NOMO-1 (cell line): Measurements from ENCODE around the gene SYNDIG1.
"Not testable (repeated sequence)": the region's sequence is repeated elsewhere in the genome, so short reads cannot be mapped to it uniquely, and the experiment has no call there.

ENCODE experiments used
- DNase-seq, 2 experiments: peaks; one replicate each; lab custom pipeline; 2025; ENCODE audit not compliant: unreplicated experiment in 2 of 2; lab: John Stamatoyannopoulos, UW

Gene SYNDIG1

DNA sequence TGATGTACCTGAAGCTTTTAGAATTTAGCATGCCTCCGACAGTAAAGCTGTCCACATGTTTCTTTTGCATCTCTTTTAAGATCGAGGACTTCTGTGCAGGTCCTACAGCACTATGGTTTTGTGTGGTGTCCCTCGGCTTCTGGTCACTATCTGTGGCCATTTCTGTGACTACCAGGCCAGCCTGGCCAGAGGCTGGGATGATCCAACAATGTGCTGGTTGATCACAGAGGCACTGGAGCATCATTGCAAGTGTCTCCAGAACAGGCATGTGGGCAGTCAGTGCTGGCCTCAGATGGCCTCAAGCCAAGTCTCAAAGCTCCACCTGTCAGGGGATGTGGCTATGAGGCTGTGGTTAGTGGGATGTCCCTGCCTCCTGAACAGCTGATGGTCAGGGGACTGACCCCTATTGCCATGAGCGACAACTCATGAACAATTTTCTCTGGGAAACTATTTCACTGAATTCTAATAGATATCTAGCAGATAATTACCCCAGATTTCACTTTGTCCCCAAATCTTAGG lies 136.6 kb downstream of the SYNDIG1 start:
- no peak for DNase-seq

DNA sequence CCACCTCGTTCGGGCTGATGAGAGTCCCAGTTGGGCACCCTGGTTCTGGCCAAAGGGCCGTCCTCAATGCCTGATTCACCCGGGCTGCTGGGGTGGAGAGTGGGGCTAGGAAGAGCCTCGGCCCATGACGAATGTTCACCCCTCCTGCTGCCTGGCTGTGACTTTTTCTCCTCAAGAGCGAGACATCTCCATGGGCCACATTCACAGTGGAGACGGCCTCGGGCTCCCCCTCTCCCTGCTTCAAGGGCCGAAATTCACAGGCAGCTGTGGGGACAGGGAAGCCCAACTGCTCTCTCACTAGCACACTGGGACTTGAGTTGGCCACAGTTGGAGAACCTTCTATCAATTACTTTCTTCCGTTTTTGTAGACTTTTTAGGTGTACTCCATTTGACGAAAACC lies 138.0 kb downstream of the SYNDIG1 start:
- DNase-seq: no peak

DNA sequence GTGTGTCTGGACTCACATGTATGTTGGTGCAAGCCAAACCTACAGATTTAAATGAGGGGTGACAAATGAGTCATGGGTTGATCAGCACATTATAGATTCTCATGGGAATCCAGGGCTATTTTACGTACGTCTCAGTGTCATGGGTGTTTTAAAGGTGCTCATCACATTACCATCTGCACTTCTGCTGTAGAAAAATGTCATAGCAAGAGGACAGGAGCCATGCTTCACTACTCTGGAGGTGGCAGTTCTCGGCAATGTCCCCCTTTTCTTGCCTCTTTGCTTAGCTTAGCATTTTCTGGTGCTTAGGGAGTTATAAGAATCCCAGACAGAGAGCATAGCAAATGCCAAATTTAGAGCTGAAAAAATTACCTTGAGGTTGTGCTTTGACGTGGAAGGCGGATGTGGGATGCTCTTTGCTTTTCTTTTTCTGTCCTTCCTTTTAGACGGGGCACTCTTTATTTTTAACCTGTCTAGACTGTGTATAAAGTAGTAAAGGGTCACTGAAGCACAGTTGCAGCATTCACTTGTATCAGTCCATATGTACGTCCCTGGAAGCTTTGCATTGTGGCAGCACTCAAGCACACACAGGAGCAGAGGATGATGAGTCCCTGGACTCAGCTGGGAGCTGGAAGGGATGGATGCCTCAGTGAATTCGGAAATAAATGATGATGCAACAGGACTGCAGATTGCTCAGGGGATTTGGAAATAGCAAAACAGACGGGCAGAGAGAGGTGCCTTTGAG lies 139.7 kb downstream of the SYNDIG1 start:
- DNase-seq: no peak

DNA sequence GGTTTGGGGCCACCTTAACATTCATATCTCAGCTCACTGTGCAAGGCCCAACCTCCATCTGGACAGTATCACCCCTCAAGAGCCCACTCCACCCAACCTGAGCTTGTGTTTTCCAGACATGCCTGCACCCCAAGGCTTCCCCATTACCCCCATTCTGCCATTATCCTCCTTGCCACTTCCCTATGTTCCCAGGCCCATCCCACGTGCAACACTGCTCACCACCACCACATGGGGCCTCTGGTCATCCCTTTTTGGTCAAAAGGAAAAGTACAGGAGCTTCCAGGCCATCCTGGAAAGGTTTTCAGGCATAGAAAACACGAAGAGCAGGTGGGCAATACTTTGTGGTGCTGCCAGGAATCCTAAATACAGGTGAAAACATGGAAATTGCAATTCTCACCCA lies 140.3 kb downstream of the SYNDIG1 start:
- DNase-seq: no peak

DNA sequence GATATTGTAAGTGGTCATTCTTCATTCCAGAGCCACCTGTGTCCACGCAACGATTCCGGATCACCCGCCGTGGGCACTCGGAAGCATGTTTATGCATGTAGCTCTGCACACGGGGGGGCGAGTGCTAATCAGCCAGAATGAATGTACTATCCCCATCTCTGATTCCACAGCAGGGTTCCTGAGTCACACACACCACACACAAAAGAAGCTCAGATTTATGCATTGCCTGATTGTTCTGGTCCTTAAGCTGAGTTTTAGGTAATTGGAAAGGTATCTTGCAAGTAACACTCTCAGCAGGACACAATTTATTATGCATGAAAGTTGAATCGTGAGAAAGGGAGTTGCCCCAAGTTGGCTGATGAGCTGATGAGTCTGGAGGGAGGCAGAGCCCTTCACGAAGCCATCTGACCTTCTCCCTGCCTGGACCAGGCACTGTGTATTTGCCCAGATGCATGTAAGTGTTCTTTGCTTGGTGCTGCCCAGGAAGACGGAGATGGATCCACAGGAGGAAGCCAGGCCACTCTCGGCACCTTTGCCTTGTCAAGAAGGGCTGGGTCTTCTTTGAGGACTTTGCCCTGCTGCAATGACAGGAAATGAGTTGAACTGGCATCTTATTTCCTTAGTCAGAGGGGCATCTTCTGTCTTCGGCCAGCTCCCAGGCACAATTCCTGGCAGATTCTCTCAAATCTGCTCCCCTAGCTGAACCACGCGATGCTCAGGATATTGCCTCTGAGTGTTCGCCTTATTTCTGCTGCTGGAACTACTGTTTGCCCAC lies 141.1 kb downstream of the SYNDIG1 start:
- no peak for DNase-seq

DNA sequence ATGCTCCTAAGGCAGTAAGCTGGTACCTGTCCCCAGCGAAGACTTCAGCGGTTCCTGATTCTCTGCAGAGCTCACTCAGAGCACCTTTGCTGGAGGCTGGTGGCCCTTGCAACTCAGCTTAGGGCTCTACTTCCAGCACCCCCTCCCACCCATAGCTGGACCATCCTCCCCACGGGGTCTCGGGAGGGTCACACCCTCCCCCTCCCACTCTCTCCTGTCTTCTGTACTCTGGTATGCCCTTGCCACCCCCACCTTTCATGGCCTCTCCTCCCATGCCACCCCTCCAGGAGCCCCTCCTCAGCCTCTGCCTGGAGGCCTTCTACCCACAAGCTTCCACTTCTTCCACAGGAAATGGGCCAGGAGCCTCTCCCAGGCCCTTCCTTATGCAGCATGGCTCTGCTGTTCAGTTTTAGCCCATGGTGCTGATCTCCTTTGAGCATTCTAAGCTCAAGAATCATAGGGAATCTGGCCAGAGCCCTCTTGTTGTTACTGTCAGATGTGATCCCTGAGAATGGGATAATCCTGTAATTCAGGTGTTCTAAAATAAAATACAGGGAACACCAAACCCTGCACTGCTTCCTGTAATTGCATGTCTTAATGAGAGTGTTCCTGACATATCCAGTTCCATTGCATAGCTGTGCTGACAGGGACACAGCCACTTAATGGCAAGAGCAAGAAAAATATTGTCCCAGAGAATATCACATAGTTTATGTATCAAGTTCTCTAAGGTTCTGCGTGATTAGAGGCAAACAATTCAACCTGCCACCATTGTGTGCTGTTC lies 142.1 kb downstream of the SYNDIG1 start:
- no peak for DNase-seq

DNA sequence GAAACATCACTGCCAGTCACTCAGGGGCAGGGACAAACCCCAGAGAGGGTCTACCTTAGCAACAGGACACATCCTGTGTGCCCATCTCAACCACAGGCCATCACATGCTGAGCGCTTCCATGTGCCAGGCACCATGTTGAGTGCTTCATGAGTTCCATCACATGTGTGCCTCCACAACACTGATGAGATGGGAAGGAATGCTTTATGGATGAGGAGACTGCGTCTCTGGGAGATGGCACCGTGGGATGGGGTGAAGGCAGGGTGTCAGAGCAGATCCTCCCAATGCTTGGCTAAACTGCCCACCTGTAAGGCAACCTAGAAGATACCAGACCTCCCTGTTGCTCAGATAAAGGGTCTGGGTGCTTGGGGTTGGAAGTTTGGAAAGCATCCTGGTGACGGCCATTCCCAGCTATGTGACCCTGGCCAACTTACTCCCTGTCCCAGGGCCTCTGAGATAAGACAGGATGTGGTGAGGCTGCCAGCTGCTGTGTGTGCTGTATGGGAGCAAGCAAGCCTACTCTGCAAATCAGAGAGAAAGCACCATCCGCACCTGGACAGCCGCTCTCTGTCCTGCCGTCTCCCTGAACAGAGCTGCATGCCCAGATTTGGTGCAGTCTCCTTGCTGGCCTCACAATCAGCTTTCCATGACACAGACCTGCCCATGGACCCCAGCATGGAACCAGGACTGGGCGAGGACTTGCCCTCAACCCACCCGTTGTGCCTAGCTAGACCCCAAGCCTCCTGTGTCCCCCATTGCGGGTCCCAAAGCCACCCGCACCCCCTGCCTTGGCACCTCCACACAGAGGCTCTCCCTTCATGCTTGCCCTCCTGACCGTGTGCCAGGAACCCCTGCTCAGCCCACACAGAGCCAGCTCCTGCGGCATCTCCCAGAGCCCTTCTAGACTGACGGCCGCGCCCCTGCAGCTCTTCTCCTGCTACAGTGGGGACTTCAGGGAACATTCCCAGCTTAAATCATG lies 143.7 kb downstream of the SYNDIG1 start:
- no peak for DNase-seq

DNA sequence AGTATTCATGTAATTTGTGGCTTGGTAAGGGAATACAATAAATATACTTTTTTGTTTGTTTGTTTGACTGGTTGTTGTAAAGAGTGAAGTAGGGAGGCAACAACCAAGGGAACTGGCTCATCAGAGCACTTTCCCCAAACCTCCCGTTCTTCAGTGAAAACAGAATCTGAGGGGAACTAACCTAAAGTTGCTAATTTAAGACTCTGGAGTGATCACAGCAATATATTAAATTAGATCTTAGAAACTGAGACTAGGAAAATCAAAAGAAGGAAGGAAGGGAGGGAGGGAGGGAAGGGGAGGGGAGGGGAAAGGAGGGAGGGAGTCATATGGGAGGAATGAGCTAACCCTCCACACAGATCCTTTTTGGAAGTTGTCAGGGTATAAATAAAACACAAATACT lies 144.9 kb downstream of the SYNDIG1 start:
- DNase-seq: no peak

DNA sequence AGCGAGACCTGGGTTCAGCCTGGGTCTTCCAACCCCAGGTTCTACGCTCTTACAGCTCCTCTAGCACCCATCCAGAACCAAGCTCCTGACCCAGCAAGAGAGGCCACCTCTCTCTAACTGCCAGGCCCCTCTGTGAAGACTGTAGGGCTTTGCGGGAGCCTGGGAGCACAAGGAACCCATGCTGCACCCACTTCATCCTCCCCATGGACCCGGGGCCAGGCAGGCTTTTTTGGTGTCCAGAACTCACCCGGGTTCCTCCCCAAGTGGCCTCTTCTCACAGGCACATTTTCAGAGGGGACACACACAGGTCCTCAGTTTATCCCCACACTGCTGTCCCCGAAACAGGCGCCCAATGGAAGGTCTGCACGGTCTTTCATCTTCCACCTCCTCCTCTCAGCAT lies 145.9 kb downstream of the SYNDIG1 start:
- no peak for DNase-seq

DNA sequence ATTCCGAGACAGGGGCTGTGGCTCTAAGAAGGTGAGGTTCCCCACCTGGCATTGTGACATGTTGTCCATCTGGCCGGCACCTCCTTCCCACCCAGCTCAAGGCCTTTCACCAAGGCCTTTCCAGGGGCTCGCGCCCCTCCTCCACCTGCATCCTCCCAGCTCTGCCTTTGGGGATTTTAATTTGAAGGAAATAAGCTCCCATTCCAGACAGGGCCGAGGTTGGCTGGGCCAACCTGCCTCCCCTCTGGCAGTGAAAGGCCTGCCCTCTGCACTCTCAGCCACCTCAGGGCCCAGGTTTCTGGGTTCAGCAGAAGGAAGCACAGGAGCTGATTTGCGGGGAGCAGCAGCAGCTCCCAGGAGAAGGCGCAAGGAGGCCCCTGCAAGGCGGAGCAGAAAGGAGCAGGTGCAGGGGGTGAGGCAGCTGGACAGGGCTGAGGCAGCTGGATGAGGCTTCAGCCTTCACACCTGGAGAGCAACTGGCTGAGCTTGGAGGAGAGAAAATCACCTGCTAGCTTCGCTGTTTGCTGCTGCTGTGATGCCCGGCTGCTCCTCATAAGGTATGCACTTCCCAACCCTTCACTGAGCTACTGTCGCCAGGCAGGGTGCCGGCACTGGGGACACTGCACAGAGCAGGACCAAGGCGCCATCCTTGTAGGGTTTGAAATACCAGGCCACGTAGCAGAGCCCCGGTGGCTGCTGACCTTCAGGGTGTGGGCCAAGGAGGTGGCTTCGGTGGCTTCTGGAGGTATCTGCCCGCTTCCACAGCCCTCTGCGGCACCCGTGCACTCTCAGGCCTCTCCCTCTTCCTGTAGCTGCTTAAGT lies 147.0 kb downstream of the SYNDIG1 start:
- DNase-seq: no peak

DNA sequence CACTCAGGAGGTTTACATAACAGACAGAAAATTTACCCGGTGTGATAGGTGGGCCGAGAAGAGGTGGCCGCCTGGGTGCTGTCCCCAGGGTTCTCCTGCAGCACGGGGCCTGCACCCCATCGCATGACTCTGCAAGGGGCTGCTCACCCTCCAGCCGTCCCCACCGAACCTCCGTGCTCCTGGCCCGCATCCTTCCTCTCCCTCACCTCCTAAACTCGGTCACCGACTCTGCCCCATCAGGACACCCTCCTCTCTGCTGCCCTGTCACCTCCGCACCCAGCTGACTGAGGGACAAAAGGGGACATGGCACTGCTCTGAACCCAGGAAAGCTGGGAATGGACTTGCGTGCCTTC lies 147.6 kb downstream of the SYNDIG1 start:
- no peak for DNase-seq

DNA sequence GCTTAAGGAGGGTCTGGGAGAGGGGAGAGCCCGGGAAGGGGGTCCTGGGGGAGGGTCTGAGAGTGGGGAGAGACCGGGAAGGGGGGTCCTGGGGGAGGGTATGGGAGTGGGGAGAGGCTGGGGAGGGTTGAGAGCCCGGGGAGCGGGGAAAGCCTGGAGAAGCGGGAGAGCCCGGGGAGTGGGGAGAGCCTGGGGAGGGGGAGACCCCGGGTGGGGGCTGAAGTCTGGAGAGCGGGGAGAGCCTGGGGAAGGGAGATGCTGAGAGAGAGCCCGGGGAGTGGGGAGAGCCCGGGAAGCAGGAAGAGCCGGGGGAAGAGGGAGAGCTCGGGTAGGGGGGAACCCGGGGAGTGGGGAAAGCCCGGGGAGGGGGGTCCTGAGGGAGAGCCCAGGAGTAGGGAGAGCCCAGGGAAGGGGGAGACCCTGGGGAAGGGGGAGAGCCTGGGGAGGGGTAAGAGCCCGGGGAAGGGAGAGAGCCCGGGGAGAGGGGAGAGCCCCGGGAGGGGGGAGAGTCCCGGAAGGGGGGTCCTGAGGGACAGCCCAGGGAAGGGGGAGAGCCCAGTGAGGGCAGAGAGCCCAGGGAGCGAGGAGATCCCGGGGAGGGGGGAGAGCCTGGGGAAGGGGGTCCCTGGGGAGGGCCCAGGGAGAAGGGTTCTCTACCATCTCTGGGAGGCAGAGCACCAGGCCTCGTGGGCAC lies 148.5 kb downstream of the SYNDIG1 start:
- no peak for DNase-seq

DNA sequence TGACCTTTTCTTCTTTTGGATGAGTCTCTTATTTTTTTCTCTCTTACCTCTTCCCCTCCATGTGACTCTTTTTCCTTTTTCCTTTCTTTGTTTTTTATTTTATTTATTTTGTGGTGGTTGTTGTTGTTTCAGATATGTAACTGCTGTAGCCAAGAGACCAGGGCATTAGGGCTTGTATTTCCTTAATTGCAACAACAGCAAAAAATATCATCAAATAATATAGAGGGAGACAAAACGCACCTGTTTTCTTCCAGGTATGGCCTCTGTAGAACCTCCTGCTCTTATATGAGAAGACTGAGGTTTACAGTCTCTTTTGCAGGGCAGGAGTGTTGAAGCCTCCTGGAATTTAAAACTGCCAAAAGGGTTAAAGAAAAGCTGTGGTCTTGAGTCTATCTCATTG lies 149.3 kb downstream of the SYNDIG1 start:
- no peak for DNase-seq

DNA sequence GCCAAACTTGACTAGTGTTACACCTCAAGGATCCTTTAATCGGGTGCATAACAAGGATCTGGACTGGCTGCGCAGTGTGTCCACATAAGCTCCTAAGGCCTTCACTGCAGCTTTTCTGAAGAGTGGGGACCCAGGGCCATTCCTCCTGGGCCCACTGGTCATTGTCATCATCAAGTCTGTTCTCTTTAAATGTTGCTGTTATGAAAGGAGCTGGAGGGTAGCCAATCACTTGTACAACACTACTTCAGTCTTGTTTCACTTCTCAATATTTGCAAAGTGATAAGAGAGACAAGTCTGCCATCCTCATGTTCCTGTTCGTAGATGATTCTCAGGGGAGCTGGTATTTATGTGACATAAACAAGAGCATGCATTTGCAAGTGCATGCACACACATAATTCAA lies 149.8 kb downstream of the SYNDIG1 start:
- peak in 1 of 2 experiments; percentile 1 for DNase-seq

DNA sequence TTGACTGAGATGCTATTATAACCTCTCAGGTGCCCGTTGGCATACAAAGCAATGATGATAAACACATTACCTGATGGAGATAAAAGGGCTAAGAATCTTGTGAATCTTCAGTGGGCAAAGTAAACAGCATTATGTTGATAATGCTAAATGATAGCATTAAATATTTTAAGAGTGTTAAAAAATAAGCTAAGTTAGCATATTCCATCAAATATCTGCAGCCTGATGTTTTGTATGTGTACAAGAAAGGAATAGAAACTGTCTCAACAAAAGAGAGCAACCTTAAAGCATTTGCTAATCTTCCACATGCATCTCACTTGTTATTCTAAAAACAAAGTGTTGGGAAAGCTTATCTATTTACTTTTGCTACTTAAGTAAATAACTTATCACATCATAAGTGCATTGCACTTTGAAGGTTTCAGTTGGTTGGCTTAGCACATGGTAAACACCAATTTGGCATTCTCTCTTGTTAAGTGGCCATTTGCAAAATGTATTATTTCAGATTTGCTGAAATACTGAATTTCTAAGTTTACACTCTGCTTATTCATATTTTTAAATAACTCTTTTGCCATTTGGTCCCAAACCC lies 151.6 kb downstream of the SYNDIG1 start:
- no peak for DNase-seq

DNA sequence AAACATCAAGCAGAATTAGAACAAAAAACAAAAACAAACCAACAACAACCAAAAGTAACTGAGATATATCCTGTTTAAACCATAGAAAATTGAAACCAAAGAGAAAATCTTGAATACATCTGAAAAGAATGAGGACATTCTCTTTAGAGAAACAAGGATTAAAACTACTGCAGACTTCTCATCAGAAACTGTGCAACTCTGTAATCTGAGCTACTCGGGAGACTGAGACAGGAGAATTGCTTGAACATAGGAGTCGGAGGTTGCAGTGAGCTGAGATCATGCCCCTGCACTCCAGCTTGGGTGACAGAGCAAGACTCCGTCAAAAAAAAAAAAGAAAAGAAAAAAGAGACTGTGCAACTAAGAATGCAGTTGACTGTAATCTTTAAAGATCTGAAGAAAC lies 153.4 kb downstream of the SYNDIG1 start:
- DNase-seq: no peak

DNA sequence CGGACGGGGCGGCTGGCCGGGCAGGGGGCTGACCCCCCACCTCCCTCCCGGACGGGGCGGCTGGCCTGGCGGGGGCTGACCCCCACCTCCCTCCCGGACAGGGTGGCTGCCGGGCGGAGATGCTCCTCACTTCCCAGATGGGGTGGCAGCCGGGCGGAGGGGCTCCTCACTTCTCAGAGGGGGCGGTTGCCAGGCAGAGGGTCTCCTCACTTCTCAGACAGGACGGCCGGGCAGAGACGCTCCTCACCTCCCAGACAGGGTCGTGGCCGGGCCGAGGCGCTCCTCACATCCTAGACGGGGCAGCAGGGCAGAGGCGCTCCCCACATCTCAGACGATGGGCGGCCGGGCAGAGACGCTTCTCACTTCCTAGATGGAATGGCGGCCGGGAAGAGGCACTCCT lies 156.7 kb downstream of the SYNDIG1 start:
- not testable (repeated sequence) for DNase-seq

DNA sequence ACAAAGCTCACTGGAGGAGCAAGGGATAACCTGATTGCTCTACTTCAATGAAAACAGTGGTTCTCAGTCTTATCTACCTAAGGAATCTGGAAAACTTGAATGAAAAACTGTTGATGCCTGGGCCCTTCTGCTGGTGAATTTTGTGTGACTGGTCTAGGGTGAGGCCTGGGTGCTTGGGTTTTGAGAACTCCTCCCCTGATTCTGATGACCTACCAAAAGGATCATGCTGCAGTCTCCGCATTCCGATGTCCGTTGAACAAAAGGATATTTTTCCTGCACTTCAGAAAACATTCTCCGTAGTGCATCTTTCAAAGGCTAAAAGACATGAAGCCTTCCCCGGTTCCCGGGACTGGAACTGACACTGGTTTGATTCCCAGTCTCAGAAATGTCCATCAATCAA lies 157.9 kb downstream of the SYNDIG1 start:
- no peak for DNase-seq
